Effector CD4-positive, alpha-beta T cell (primary cell): ENCODE data around the gene TMEM63A.

Source experiments
- DNase-seq: peaks from one replicate; pipeline ENCODE4 v3.0.0-alpha.2; 2020

The TMEM63A gene

DNA sequence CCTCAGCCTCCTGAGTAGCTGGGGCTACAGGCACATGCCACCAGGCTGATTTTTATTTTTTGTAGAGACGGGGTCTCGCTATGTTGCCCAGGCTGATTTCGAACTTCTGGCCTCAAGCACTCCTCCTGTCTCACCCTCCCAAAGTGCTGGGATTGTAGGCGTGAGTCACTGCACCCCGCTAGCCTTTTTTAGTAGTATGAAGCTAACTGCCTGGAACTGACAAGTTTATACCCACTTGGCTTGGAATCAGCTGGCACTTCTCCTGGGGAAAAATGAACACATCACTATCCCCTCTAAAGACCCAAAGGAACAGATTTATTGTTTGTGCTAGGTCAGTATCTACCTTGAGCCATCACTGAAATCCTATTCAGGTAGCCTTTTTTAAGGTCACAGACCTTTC, 19.0 kb downstream of the TMEM63A start:
- DNase-seq: no peak

GRCh38 chr1:225862581-225862950, 19.6 kb downstream of the TMEM63A start:
- no peak for DNase-seq

DNA sequence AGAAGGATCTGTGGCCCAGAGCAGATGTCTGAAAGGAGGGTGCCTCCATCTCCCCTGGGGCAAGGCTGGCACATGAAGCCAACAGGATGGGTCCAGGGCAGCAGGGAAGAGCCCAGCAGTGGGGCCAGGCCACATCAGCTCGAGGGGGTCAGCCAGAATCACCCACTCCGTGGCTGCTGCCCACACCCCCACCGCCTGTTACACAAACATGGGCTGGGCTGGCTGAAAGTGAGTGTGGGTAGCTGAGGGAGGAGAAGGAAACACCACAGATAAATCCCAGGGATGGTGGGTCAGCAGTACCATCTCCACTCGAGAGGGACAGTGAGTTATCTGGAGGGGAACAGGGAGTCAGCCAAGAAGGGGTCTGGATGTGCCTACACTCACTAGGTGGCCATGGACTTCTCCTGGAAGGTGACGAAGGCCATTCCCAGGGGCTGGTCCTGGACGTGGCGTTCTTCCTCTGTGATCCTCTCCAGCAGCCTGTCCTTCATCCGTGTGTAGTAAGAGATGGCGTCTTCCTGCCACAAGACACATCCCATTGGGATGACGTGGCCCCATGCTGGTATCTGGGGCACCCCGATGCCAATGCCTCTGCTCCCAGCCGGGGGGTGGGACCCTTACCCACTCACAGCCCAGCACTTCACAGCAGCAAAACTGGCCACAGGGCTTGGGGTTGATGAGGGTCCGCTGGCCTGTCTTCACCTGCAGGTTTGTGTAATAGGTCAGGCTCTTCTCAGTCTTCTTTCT, 20.2 kb downstream of the TMEM63A start:
- DNase-seq: no peak

DNA sequence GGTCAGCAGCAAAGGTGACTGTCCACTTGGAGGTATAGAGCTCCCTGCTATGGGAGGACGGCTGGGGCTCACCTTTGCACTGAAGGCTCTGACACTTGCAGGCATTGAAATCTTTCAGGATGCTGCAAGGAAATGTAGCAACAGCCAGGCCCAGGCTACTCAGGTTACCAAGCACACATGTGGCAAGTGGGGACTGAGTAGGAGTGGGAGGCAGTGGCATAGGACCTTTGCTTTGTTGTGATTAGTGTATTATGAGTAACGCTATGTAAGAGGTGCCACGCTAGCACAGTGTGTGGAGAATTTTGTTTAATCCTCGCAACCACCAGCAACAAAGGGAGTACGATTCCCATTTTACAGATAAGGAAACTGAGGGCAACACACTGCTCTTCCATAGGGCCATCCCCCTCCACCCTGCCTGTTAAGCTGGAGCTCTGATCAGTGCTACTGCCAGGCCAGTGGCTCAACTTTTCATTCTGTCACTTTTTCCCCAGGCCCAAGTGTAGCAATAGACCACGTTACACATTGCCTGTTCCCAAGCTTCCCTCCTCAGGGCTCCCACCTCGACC, 21.2 kb downstream of the TMEM63A start:
- DNase-seq: no peak

DNA sequence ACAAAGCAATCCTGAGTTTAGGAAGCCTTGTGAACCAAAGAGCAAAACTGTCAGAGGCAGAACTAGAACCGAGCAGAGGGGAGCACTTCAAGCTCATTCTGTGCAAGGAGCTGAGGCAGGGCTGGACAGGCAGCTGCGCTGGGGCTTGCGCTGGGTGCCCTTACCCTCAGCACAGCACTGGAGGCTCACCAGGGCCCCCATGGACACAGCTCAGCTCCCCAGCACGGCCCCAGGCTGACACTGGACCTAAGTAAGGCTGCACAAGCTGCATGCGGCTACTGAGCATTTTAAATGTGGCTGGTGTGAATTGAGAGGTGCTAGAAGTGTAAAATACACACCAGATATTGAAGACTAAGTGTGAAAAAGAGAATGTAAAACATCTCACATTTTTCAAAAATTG, 22.1 kb downstream of the TMEM63A start:
- no peak for DNase-seq

DNA sequence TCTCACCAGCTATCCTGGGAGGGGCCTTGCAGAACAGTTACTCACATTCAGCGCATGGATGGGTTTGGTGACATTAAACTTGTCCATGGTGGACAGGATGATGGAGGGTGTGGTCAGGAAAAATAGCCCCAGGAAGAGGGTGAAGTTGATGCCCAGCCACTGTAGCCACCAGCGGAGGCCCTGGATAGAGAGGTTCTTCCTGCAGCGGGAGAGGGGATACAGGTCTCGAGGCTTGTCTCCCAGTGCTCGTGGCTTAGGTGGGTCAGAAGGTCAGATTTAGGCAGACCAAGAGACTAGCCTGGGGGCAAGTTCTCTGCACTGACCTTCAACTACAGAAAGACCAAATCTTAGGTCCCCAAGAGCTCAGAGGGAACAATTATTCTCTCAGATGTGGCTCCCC, 23.0 kb downstream of the TMEM63A start:
- DNase-seq: no peak

- no peak for DNase-seq
Measured at GRCh38 chr1:225857256-225857655, 24.9 kb downstream of the TMEM63A start.

DNA sequence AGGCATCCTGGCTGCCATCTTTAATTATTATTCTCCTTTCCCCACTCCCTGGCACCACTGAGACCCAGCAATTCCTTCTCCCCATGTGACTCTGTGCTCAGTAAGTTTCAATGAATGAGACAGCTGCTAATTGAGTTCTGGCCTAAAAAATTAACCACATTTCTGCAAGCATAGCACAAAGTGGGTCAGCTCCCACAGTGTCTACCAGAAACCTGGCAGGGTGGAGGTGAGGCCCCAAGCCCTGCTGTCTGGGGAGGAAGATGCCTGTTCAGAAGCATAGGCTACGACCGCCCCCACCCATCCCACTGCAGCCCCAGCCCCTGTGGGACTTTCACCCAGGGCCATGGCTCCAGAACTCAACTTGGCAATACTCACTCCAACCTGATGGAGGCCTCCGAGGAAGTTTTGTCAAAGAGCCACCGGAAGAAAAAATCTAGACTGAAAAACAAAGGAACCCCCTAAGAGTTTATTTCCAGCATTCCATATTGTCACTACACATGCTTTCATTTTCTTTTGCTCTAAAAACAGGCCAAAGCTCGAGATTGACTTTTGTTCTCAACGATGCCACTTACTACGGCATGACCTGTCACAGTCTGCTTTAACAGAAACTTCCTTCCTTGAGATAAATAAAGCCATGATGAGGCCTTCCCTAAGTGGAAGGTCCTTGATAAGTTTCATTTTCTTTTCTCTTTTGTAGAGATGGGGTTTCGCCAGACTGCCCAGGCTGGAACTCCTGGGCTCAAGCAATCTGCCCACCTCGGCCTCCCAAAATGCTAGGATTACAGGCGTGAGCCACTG, 26.5 kb downstream of the TMEM63A start:
- no peak for DNase-seq

DNA sequence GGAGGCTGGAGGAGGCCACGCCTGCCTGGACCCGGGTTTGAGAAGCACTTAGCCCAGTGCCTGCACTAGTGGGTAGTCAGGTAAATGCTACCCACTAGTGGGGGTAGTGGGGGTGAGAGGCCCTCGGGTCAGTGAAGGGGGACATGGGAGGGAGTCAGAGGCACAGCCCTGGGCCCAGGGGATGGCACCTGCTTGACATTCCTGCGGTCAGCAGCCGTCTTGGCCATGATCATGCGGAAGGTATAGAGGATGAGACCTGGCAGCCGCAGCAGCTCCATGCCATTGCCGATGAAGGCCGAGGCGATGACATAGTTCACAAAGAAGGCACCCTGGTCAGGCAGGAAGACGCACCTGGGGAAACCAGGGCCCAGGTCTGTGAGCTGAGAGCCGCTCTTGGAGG, 28.7 kb downstream of the TMEM63A start:
- DNase-seq: no peak

- no peak for DNase-seq
Measured at GRCh38 chr1:225852413-225853124, 29.6 kb downstream of the TMEM63A start.

DNA sequence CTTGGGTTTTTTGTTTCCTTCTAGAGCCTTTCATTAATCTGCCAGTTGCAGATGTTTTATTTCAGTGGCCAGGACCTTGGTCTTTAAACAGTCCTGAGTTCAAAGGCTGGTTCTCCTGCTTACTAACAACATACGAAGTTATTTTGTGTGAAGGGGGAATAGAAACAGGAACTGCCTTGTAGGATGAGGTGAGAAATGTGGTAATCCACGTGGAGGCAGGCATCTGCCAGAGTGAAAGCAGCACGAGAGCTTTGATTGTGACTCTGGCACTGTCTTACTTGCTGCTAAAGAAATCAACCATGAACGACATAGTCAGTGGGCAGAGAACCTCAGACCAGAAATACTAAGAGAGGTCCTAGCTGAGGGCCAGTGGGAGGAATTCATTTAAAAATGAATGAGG, 30.4 kb downstream of the TMEM63A start:
- DNase-seq: no peak

DNA sequence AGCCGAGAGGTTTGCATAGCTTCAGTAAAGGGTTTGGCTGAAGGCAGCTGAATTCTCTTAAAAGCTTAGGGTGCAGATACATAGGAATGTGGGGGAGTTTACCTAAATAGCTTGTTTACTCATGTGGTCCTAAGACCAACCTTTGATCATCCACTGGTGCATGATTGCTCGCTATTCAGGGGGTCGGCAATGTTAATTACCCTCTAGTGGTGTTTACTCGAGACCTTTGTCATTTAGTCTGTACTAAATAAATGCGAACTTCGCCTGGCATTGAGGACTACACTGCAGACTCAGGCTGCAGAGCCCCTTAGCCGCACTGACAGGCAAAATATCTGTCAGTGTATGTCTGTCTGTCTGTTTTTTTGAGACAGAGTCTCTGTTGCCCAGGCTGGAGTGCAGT, 31.8 kb downstream of the TMEM63A start:
- DNase-seq: no peak

- DNase-seq: no peak
Measured at GRCh38 chr1:225849925-225850324, 32.3 kb downstream of the TMEM63A start.

DNA sequence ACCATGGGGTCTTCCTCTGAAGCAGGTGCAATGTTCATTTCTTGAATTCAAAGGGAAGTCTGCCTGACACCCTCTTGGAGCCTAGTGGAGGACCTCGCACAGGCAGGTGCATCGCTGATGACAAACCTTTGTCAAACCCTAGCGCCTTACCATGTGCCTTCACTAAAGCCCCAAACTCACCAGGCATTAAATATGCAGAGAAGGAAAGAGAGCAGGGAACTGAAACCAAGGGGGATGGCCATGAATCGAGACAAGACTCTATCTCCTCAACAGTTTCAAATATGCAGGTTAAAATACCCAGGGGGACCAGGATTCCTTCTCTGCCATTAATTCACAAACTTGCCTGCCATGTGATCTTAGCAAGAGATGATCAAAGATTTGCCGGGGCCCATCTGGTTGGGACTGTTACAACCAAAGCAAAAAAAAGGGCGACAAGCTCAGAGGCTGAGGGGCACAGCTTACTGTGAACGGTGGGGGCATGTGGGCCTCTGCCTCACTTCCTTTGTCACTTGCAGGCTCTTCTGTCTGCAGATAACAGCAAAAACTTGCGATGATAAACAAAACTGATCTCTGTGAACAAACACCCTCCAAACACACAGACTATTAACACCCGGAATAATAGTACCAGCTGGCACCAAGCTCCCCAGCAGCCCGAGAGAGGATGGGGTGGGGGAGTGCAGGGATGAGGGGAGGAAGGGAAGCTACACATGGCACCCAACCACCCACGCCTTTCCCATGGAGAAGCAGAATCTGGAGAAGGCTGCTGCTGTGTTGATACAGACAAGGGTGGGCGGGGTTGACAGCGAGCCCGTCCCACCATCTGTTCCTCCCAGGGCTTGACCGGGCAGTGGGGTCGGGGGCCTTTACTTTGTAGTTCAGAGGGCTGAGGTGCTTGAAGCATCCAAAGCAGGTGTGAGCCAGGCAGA, 33.9 kb downstream of the TMEM63A start:
- DNase-seq: no peak

DNA sequence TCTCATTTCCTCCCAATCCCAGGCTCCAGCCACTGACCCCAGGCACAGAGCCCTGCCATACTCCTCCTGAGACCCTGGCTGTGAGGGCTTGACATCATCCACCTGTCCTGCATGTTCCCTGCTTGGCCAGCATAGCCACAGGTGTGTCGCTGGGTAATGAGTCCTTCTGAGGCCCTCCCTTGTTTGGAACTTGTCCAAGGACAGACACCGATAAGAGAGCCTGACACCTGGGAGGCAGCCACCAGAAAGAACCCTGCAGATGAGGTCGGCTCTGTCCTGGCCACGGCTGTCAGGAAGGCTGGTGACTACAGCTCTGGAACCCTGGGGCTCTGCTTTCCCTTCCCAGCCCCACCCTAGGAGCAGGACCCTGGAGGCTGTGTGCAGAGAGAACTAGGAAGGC, 34.6 kb downstream of the TMEM63A start:
- DNase-seq: no peak

- DNase-seq: no peak
Measured at GRCh38 chr1:225846331-225847310, 35.6 kb downstream of the TMEM63A start.

DNA sequence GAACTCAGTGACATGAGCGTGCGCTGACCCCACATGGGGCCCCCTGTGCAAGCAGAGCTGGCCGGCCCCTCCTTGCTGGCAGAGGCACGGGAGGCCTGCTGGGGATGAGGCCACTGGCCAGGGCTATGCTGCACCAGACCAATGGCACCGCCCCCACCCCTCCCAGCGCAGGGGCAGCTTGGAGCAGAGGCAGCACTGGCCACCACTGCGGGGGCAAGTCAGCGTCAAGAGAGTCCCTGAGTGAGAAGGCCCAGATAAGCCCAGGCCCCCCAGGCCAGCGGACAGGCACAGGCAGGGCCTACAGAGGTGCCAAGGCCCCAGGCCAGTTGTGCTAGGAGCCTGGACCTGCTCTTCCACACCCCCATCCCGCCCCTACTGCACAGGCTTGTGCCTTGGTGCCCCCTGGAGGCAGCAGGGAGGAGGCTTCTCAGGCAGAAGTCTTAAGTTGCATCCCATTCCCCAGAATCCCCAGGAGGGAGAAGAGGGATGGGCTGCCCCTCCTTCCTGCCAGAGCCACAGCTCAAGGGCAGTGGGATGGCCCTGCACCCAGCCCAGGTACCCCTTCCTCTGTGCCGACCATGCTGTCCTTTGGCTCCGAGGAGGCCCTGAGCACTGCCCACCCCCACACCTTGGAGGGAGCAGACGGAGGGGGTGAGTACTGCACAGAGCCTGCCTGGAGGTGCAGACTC, 36.5 kb downstream of the TMEM63A start:
- no peak for DNase-seq

DNA sequence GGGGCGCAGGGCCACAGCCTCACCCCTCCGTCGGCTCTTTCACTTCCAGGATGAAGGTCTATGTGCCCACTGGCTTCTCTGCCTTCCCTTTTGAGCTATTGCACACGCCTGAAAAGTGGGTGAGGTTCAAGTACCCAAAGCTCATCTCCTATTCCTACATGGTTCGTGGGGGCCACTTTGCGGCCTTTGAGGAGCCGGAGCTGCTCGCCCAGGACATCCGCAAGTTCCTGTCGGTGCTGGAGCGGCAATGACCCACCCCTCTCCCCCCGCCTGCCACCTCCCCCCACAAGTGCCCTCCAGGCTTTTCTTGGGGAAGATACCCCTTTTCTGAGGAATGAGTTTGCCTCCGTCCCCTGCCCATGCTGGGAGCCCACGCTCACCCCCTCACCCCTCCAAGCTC, 37.1 kb downstream of the TMEM63A start:
- no peak for DNase-seq

DNA sequence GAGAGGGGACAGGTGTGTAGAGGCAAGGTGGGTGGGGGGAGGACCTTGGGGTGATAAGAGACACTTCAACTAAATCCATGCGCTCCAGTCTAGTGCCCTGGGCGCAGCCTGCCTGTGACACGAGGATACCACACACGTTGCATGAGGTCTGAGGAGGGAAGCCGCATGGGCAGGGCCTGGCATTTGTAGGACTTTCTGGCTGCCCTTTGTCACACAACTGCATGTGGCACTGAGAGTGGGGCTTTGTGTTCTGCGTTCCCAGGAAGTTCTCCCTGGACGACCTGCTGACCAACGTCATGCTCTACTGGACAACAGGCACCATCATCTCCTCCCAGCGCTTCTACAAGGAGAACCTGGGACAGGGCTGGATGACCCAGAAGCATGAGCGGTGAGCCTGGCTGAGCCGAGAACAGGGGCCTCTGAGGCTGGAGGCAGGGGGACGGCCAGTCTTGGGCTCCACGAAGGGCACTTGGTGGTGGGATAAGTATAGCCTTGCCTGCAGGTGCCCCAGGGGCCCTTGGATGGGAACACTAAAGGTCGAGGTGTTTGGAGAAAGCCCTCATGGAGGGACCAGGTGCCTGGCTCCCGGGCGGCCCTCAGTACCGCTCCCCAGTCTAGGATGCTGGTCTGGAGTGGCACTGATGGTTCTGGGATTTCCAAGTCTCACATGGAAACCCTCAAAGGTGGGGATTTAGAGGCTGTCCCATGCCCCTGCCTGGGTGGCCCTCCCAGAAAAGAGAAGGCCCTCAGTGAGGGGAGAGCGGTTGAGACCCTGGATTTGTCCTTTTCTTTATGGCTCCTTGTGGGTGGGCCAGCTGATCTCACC, 37.7 kb downstream of the TMEM63A start:
- no peak for DNase-seq

- no peak for DNase-seq
Measured at GRCh38 chr1:225843426-225843795, 38.8 kb downstream of the TMEM63A start.
